CD4-positive, alpha-beta memory T cell (primary cell): ENCODE results near the gene NCOA7. TPM values are rescaled to one million over a fixed set of nuclear protein-coding genes. Genes with fewer than 3 reads are reported as not detected.

Source experiments
- CTCF ChIA-PET: fragments of 350-600 bp; sonication (Branson Sonifier 250); formaldehyde crosslinking; loops from one replicate; lab custom pipeline; 2021; ENCODE audit warnings: inconsistent platforms; ENCODE audit not compliant: partially characterized antibody; lab: Charles Lee
- POLR2A ChIA-PET: fragments of 350-600 bp; sonication (Branson Sonifier 250); formaldehyde crosslinking; loops from one replicate; lab custom pipeline; 2021; ENCODE audit not compliant: partially characterized antibody; lab: Charles Lee
- DNase-seq, 5 donors: peaks; one replicate each; pipeline versions ENCODE4 v3.0.0 to v3.0.0-alpha.2; 2020 to 2022; ENCODE audit warnings: mixed read lengths in 1 of 5
- H3K27ac ChIP-seq: one replicate; pipeline ENCODE4 v1.7.0; 2013; ENCODE audit warnings: low read depth, low read length
- H3K27me3 ChIP-seq: 2 replicates; pipeline ENCODE4 v1.7.0; 2013; ENCODE audit warnings: mild to moderate bottlenecking, low read length, moderate library complexity; ENCODE audit not compliant: insufficient read depth
- H3K36me3 ChIP-seq: 2 replicates; pipeline ENCODE4 v1.7.0; 2013; ENCODE audit warnings: mild to moderate bottlenecking, low read length, moderate library complexity; ENCODE audit not compliant: insufficient read depth
- H3K4me1 ChIP-seq: 2 replicates; pipeline ENCODE4 v1.7.0; 2013; ENCODE audit warnings: mild to moderate bottlenecking, low read length, moderate library complexity; ENCODE audit not compliant: insufficient read depth
- H3K4me3 ChIP-seq, 2 donors: one replicate each; pipeline ENCODE4 v1.7.0; 2013; ENCODE audit warnings: low read length in 2 of 2, mild to moderate bottlenecking in 1 of 2
- H3K9me3 ChIP-seq, 2 donors: one replicate each; pipeline ENCODE4 v1.7.0; 2013; ENCODE audit warnings: low read length in 2 of 2, control low read depth in 1 of 2; ENCODE audit not compliant: control insufficient read depth in 1 of 2
- H3K27ac Mint-ChIP-seq, 7 donors: one replicate each; pipeline ENCODE4 v1.8.0; 2020 to 2021; ENCODE audit warnings: mixed read lengths in 7 of 7, mild to moderate bottlenecking in 6 of 7, inconsistent platforms in 3 of 7, moderate library complexity in 3 of 7
- H3K27me3 Mint-ChIP-seq, 2 donors: one replicate each; pipeline ENCODE4 v1.8.0; 2020 to 2021; ENCODE audit warnings: mixed read lengths in 2 of 2
- H3K36me3 Mint-ChIP-seq, 2 donors: one replicate each; pipeline ENCODE4 v1.8.0; 2020 to 2021; ENCODE audit warnings: mixed read lengths in 2 of 2, inconsistent platforms in 1 of 2, mild to moderate bottlenecking in 1 of 2
- H3K4me1 Mint-ChIP-seq, 4 donors: one replicate each; pipeline ENCODE4 v1.8.0; 2020 to 2021; ENCODE audit warnings: mixed read lengths in 4 of 4, mild to moderate bottlenecking in 1 of 4
- H3K4me3 Mint-ChIP-seq, 8 donors: one replicate each; pipeline ENCODE4 v1.8.0; 2020 to 2021; ENCODE audit warnings: mixed read lengths in 8 of 8, mild to moderate bottlenecking in 7 of 8, moderate library complexity in 6 of 8, inconsistent platforms in 3 of 8
- H3K9me3 Mint-ChIP-seq, 8 donors: one replicate each; pipeline ENCODE4 v1.8.0; 2020 to 2021; ENCODE audit warnings: mixed read lengths in 8 of 8, mild to moderate bottlenecking in 5 of 8, inconsistent platforms in 3 of 8, moderate library complexity in 1 of 8
- intact Hi-C: fragments of 100-400 bp; cut with micrococcal nuclease; formaldehyde crosslinking; loops from one replicate; pipeline ENCODE4 v1.15.1; 2023
- polyA plus RNA-seq, 2 donors: library from polyadenylated mRNA; unstranded; fragments of 300-500 nt; fragmentation: Illumina TruSeq; gene quantifications; one replicate each; pipeline ENCODE4 v1.2.3, GENCODE V29; 2021
- total RNA-seq, 2 experiments: library from RNA; stranded (reverse); gene quantifications; one replicate each; pipeline ENCODE4 v1.2.3, GENCODE V29; 2021

Gene NCOA7
- total and polyA plus RNA-seq, 4 experiments from 2014 or later, result 16.9 to 75.1 (median 63.6) TPM

DNA sequence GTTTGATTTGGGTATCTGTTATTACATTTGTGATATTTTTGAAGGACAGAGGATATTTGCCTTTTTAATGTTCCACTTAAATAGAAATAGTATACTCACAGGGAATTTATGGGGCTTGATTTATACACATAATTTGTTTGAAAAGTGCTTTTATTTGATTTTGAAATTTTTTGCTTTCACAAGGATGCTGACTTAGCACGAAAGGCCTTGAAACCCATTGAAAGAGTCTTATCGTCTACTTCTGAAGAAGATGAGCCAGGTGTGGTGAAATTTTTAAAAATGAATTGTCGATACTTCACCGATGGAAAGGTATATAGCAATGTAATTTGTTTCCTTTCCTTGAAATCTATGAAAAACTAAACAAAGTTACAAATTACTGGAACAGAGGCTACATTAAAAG is 91.5 kb downstream of the NCOA7 start:
- intact Hi-C loops, result no loop called here
- Histone ChIP-seq H3K4me3 (no peak overlapping the region), H3K9me3 (no peaks in the 10 kb centered on the region), H3K36me3 (peaks cover 48% of the 10 kb centered on the region), H3K4me1 (no peaks in the 10 kb centered on the region), H3K27ac (no peak overlapping the region), H3K27me3 (no peaks in the 10 kb centered on the region)
- DNase-seq, result no peak
- peaks cover 0 to 5% (median 2%) of the 10 kb centered on the region in 4 donors for H3K4me1 Mint-ChIP-seq
- ChIA-PET CTCF (interaction anchor here (0.9 to 1.3 kb wide), 2 partner anchors 9 to 23 kb away, joined by 3 read pairs; no protein-coding TSS in a partner anchor), POLR2A (interaction anchor here (1.3 kb wide), 1 partner anchor 101 kb away, joined by 4 read pairs; no protein-coding TSS in a partner anchor)
- H3K4me3 Mint-ChIP-seq, result no peak overlapping the region
- H3K9me3 Mint-ChIP-seq, result no peaks in the 10 kb centered on the region
- peaks cover 56 to 77% of the 10 kb centered on the region in 2 donors for H3K36me3 Mint-ChIP-seq
- no peak overlapping the region for H3K27ac Mint-ChIP-seq
- no peaks in the 10 kb centered on the region for H3K27me3 Mint-ChIP-seq

DNA sequence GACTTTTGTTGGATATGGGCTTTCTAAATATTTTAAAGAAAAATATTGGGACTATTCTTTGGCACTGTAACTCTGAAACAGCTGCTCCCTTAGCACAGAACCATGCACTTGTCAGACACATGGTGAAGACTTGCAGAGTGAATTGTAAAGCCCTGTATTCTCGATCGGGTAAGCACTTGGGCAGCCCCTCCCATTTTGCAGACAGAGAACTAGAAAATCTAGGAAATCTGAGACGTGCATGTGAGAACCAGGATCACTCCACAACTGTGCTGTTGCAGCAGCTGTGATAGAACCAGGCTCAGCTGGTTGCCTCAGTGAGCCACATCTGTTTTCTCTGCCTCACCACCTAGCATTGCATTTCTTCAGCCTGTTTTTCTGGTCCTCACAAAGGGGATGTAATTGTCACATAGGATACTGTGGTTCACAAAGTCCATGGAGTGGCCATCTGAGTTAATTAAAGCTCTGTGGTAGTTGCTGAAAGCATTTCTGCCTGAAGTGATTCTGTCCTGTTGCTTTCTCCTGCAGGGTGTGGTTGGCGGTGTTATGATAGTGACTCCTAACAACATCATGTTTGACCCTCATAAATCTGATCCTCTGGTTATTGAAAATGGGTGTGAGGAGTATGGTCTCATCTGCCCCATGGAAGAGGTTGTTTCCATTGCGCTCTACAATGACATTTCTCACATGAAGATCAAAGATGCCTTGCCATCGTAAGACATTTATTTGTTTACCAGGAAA is 94.0 kb downstream of the NCOA7 start:
- H3K4me1 ChIP-seq, result no peaks in the 10 kb centered on the region
- Mint-ChIP-seq H3K4me3 (no peak overlapping the region), H3K36me3 (peaks cover 47 to 71% of the 10 kb centered on the region in 2 donors), H3K27me3 (no peaks in the 10 kb centered on the region), H3K4me1 (peaks cover 0 to 5% (median 3%) of the 10 kb centered on the region in 4 donors), H3K27ac (peak overlapping the region in 2 of 7 donors; percentile 2 to 66), H3K9me3 (no peaks in the 10 kb centered on the region)
- H3K27me3 ChIP-seq, result no peaks in the 10 kb centered on the region
- no peak overlapping the region for H3K27ac ChIP-seq
- POLR2A ChIA-PET, result interaction anchor here (0.9 to 2.4 kb wide), 2 partner anchors 72 to 94 kb away, joined by 3 to 10 read pairs; partner anchors contain the start of genes HINT3 and NCOA7
- H3K36me3 ChIP-seq, result peaks cover 50% of the 10 kb centered on the region
- CTCF ChIA-PET, result interaction anchor here (1.8 kb wide), 1 partner anchor 95 kb away, joined by 7 read pairs; the partner anchor contains the start of gene NCOA7
- intact Hi-C loops, result no loop called here
- DNase-seq, result no peak
- no peak overlapping the region for H3K4me3 ChIP-seq
- no peaks in the 10 kb centered on the region for H3K9me3 ChIP-seq

DNA sequence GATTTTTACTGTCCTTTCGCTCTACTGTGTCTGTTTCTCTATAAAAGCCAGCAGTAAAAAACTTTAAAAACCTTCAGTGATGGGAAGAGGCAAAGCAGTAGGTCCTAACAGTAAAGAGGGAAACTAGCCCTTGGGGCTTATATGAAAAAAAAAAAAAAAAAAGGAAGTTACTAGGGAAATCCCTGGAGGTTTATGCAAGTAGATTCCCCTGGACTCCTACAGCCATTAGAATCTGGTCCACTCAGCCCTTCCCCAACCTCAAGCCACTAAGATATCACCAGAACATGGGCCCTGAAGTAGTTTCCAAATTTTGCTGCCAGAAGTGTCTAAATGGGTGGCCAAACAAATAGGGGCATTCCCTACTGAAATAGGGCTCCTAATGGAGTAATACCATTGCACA is 95.3 kb downstream of the NCOA7 start:
- Mint-ChIP-seq H3K36me3 (peaks cover 49 to 74% of the 10 kb centered on the region in 2 donors), H3K27me3 (no peaks in the 10 kb centered on the region), H3K4me1 (peaks cover 0 to 5% (median 3%) of the 10 kb centered on the region in 4 donors), H3K27ac (peak overlapping the region in 1 of 7 donors; percentile 16), H3K4me3 (no peak overlapping the region), H3K9me3 (no peaks in the 10 kb centered on the region)
- Histone ChIP-seq H3K4me3 (no peak overlapping the region), H3K36me3 (peaks cover 59% of the 10 kb centered on the region), H3K27me3 (no peaks in the 10 kb centered on the region), H3K27ac (no peak overlapping the region), H3K9me3 (no peaks in the 10 kb centered on the region), H3K4me1 (no peaks in the 10 kb centered on the region)
- no peak for DNase-seq
- POLR2A ChIA-PET, result interaction anchor here (1.8 kb wide), 1 partner anchor 95 kb away, joined by 4 read pairs; the partner anchor contains the start of gene NCOA7
- intact Hi-C loops, result no loop called here
- CTCF ChIA-PET, result interaction anchor here (0.7 to 1.5 kb wide), 3 partner anchors 21 to 95 kb away, joined by 3 to 4 read pairs (median 3); no protein-coding TSS in a partner anchor

DNA sequence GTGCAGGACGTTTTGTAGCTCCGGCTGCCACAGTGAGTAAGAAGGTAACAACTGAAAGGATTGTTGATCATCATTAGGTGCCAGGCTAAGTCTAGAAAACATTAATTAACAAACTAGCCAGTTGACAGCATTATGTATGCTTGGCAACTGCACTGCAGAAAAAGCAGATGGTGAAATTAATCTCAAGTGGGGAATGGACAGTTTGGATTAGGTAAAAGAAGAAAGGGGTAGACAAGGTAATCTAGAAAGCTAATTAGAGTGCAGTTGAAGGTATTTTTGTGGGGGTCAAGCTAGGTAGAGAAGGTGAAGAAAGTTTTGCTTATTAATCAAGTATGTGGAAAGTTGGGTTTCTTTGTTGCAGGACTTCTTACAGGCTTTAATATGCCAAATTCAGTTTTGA is 96.2 kb downstream of the NCOA7 start:
- Histone ChIP-seq H3K27me3 (no peaks in the 10 kb centered on the region), H3K9me3 (no peaks in the 10 kb centered on the region), H3K4me1 (no peaks in the 10 kb centered on the region), H3K4me3 (no peak overlapping the region), H3K27ac (no peak overlapping the region), H3K36me3 (peaks cover 50% of the 10 kb centered on the region)
- CTCF ChIA-PET, result interaction anchor here (1.5 kb wide), 1 partner anchor 20 kb away, joined by 3 read pairs; no protein-coding TSS in a partner anchor
- Mint-ChIP-seq H3K9me3 (no peaks in the 10 kb centered on the region), H3K27ac (peak overlapping the region in 4 of 7 donors; percentile 2 to 54 (median 6)), H3K27me3 (no peaks in the 10 kb centered on the region), H3K36me3 (peaks cover 45 to 74% of the 10 kb centered on the region in 2 donors), H3K4me3 (no peak overlapping the region), H3K4me1 (peaks cover 0 to 5% (median 3%) of the 10 kb centered on the region in 4 donors)
- intact Hi-C loops, result no loop called here
- DNase-seq, result no peak
- POLR2A ChIA-PET, result interaction anchor here (1.8 kb wide), 1 partner anchor 96 kb away, joined by 4 read pairs; the partner anchor contains the start of gene NCOA7

DNA sequence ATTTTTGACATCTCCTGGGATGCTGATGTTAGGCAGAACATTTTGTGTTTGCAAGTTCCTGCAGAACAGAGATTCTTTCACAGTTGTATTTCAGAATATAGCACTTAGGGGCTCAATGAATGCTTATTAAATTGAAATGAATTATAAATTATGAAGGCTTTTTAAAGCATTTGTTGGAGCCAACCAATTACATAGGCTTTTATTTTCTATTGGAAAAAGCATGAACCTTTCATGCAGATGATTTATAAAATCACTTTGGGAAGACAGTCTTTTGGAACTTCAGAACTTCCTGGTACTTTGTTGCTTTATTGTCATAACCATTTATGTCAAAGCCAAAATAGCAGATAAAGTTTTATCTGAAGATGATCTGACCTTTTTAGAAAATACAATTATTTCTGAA is 96.6 kb downstream of the NCOA7 start:
- Mint-ChIP-seq H3K4me3 (no peak overlapping the region), H3K9me3 (no peaks in the 10 kb centered on the region), H3K4me1 (peaks cover 0 to 5% (median 3%) of the 10 kb centered on the region in 4 donors), H3K27me3 (no peaks in the 10 kb centered on the region), H3K36me3 (peaks cover 41 to 73% of the 10 kb centered on the region in 2 donors), H3K27ac (no peak overlapping the region)
- Histone ChIP-seq H3K27ac (no peak overlapping the region), H3K4me1 (no peaks in the 10 kb centered on the region), H3K4me3 (no peak overlapping the region), H3K36me3 (peaks cover 46% of the 10 kb centered on the region), H3K27me3 (no peaks in the 10 kb centered on the region), H3K9me3 (no peaks in the 10 kb centered on the region)
- ChIA-PET POLR2A (interaction anchor here (0.9 to 1.8 kb wide), 2 partner anchors 97 kb away, joined by 4 read pairs; partner anchors contain the start of gene NCOA7), CTCF (interaction anchor here (0.8 to 3.4 kb wide), 5 partner anchors 19 to 97 kb away, joined by 3 to 27 read pairs (median 4); partner anchors contain the start of genes HINT3 and NCOA7)
- DNase-seq, result no peak
- intact Hi-C loops, result no loop called here

DNA sequence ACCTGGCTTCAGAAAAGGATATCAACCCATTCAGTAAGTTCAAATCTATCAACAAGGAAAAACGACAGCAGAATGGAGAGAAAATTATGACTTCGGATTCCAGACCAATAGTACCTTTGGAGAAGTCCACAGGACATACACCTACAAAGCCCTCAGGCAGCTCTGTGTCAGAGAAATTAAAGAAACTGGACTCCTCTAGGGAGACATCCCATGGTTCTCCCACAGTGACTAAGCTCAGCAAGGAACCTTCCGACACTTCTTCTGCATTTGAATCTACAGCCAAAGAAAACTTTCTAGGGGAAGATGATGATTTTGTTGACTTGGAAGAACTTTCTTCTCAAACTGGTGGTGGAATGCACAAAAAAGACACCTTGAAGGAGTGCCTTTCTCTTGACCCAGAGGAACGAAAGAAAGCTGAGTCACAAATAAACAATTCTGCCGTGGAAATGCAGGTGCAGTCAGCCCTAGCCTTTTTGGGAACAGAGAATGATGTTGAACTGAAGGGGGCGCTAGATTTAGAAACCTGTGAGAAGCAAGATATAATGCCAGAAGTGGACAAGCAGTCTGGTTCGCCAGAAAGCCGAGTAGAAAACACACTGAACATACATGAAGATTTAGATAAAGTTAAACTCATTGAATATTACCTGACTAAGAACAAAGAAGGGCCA is 98.4 kb downstream of the NCOA7 start:
- no peaks in the 10 kb centered on the region for H3K27me3 Mint-ChIP-seq
- H3K36me3 ChIP-seq, result peaks cover 37% of the 10 kb centered on the region
- DNase-seq, result peak in 4 of 5 donors; percentile 23 to 49 (median 34)
- intact Hi-C loops, result loop anchor here (1.0 kb wide), 1 partner anchor 98 kb away; no protein-coding TSS in a partner anchor
- no peaks in the 10 kb centered on the region for H3K27me3 ChIP-seq
- peaks cover 0 to 5% (median 3%) of the 10 kb centered on the region in 4 donors for H3K4me1 Mint-ChIP-seq
- H3K4me3 Mint-ChIP-seq, result no peak overlapping the region
- ChIA-PET POLR2A (interaction anchor here (1.3 kb wide), 1 partner anchor 98 kb away, joined by 4 read pairs; the partner anchor contains the start of gene NCOA7), CTCF (interaction anchor here (0.6 to 3.4 kb wide), 13 partner anchors 9 to 99 kb away, joined by 3 to 27 read pairs (median 4); partner anchors contain the start of gene NCOA7)
- no peaks in the 10 kb centered on the region for H3K9me3 ChIP-seq
- no peaks in the 10 kb centered on the region for H3K4me1 ChIP-seq
- peak overlapping the region in 5 of 7 donors; percentile 29 to 71 (median 54) for H3K27ac Mint-ChIP-seq
- H3K9me3 Mint-ChIP-seq, result no peaks in the 10 kb centered on the region
- H3K27ac ChIP-seq, result no peak overlapping the region
- H3K4me3 ChIP-seq, result no peak overlapping the region
- H3K36me3 Mint-ChIP-seq, result peaks cover 26 to 71% of the 10 kb centered on the region in 2 donors
